T-helper 17 cell (primary cell): ENCODE data around the gene STAB2. TPM values are rescaled to one million over a fixed set of nuclear protein-coding genes. Genes with fewer than 3 reads are reported as not detected.

Experiments
- ATAC-seq: fragments of 150-1000 bp; cut with Tn5 transposase; 2 replicates; pipeline ENCODE4 v1.10.0; 2021; ENCODE audit warnings: mild to moderate bottlenecking, moderate library complexity
- DNase-seq, 3 donors: peaks; one replicate each; pipeline versions ENCODE4 v3.0.0 to v3.0.0-alpha.2; 2020 to 2021
- H3K9me3 ChIP-seq: one replicate; pipeline ENCODE4 v1.7.0; 2013; ENCODE audit warnings: low read length, mild to moderate bottlenecking; ENCODE audit not compliant: control insufficient read depth, poor library complexity, severe bottlenecking
- H3K27ac Mint-ChIP-seq: one replicate; pipeline ENCODE4 v1.8.0; 2022; ENCODE audit warnings: mild to moderate bottlenecking, moderate library complexity, mixed read lengths
- H3K27me3 Mint-ChIP-seq: one replicate; pipeline ENCODE4 v1.8.0; 2022; ENCODE audit warnings: mixed read lengths
- H3K36me3 Mint-ChIP-seq: one replicate; pipeline ENCODE4 v1.8.0; 2022; ENCODE audit warnings: low read depth, mixed read lengths
- H3K4me1 Mint-ChIP-seq: one replicate; pipeline ENCODE4 v1.8.0; 2022; ENCODE audit warnings: mild to moderate bottlenecking, mixed read lengths
- H3K4me3 Mint-ChIP-seq: one replicate; pipeline ENCODE4 v1.8.0; 2022; ENCODE audit warnings: mild to moderate bottlenecking, moderate library complexity, mixed read lengths
- total RNA-seq, 4 donors: library from RNA in 2 of 4; stranded (reverse) in 2 of 4; gene quantifications; one replicate each; pipeline ENCODE4 v1.2.3 and lab custom pipeline; 2022 to 2026

The STAB2 gene
- total RNA-seq, 2 donors from 2014 or later: not detected

DNA sequence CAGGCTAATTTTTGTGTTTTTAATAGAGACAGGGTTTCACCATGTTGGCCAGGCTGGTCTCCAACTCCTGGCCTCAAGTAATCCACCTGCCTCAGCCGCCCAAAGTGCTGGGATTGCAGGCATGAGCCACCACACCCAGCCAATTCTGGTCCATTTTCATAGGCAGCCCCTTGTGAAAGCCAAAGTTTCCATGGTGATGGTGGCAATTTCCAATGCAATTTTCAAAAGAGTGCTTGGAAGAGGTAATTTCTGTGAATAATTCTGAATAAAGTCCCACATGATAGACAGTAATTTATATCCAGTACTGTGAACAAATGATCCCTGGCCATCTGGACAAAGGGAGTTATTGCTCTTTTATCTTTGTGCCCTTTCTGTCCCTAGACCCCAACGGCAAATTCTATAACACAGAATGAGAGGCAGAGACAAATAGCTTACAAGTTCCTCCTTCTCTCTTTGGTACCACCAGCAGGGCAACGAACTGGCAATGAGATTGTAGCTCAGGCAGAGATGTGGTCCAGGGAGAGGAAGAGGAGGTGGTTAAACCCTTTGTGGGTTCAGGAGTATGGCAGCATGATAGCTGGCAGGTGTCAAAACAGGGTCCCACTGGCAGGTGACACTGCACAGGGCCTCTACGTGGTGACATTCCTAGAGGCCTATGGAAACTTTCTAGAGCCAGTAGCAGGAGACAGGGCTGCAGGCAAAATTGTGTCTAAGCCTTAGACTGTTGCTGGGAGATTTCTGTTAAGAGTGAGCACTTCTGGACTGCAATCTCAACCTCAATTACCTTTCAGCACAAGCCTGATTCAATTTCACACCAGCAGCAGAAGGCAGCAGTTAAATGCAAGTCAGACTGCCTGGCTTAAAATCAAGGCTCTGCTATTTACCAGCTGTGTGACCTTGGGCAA, 207.5 kb downstream of the STAB2 start:
- no peak overlapping the region for H3K27ac Mint-ChIP-seq
- no peak for DNase-seq

GRCh38 chr12:103798586-103798985, 211.5 kb downstream of the STAB2 start:
- DNase-seq (no peak), ATAC-seq (no peak)
- Mint-ChIP-seq H3K36me3 (peaks cover 7% of the 10 kb centered on the region), H3K4me1 (no peaks in the 10 kb centered on the region), H3K27me3 (no peaks in the 10 kb centered on the region), H3K4me3 (no peak overlapping the region), H3K27ac (no peak overlapping the region)
- H3K9me3 ChIP-seq: no peaks in the 10 kb centered on the region

More for the DNA sequence above, 207.5 kb downstream of the STAB2 start:
- H3K27me3 Mint-ChIP-seq: no peaks in the 10 kb centered on the region
- H3K4me1 Mint-ChIP-seq: peaks cover 2% of the 10 kb centered on the region
- H3K4me3 Mint-ChIP-seq: no peak overlapping the region
- H3K36me3 Mint-ChIP-seq: peaks cover 9% of the 10 kb centered on the region
- ATAC-seq: no peak
- no peaks in the 10 kb centered on the region for H3K9me3 ChIP-seq

DNA sequence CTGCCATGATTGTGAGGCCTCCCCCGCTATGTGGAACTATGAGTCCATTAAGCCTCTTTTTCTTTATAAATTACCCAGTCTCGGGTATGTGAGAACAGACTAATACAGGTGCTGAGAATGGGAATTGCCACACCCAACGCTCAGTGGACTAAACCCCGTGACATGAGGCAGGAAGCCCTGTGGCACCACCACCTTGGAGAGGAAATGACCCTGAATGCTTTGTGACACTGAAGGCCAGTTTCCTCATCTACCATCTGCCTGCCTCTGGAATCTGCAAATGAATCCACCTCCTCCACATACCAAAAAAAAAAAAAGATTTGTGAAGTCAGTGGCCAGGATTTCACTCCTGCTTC, 212.4 kb downstream of the STAB2 start:
- no peaks in the 10 kb centered on the region for H3K9me3 ChIP-seq
- ATAC-seq: no peak
- DNase-seq: no peak
- no peaks in the 10 kb centered on the region for H3K27me3 Mint-ChIP-seq
- H3K27ac Mint-ChIP-seq: no peak overlapping the region
- no peaks in the 10 kb centered on the region for H3K4me1 Mint-ChIP-seq
- peaks cover 11% of the 10 kb centered on the region for H3K36me3 Mint-ChIP-seq
- no peak overlapping the region for H3K4me3 Mint-ChIP-seq

GRCh38 chr12:103799857-103800771, 213.0 kb downstream of the STAB2 start:
- H3K9me3 ChIP-seq: no peaks in the 10 kb centered on the region
- ATAC-seq (no peak), DNase-seq (no peak)
- Mint-ChIP-seq H3K4me3 (no peak overlapping the region), H3K27ac (no peak overlapping the region), H3K36me3 (peaks cover 11% of the 10 kb centered on the region), H3K27me3 (no peaks in the 10 kb centered on the region), H3K4me1 (no peaks in the 10 kb centered on the region)

- Mint-ChIP-seq H3K4me3 (no peak overlapping the region), H3K27ac (no peak overlapping the region), H3K4me1 (peaks cover 4% of the 10 kb centered on the region), H3K27me3 (no peaks in the 10 kb centered on the region), H3K36me3 (peaks cover 13% of the 10 kb centered on the region)
- ATAC-seq: no peak
- DNase-seq: no peak
- H3K9me3 ChIP-seq: no peaks in the 10 kb centered on the region
Measured at GRCh38 chr12:103801709-103802585, 214.9 kb downstream of the STAB2 start.

GRCh38 chr12:103802586-103802886, 215.5 kb downstream of the STAB2 start:
- no peaks in the 10 kb centered on the region for H3K9me3 ChIP-seq
- Mint-ChIP-seq H3K27me3 (no peaks in the 10 kb centered on the region), H3K27ac (no peak overlapping the region), H3K4me1 (peaks cover 8% of the 10 kb centered on the region), H3K4me3 (no peak overlapping the region), H3K36me3 (peaks cover 16% of the 10 kb centered on the region)
- no peak for DNase-seq
- ATAC-seq: no peak

DNA sequence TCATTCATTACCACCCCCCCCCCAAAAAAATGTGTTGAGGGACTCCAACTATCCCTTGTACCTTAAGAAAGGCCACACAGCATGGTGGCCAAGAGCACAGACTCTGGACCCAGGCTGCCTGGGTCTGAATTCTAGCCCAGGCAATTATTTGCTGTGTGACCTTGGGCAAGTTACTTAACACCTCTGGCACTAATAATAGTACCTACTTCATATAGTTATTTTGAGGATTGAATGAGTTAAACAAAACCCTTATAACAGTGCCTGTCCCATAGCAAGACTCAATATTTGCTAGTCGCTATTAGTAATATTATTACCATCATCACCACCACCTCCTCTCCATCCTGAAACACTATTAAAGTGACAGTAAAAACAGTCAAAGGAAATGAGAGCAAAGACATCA, 216.8 kb downstream of the STAB2 start:
- Mint-ChIP-seq H3K4me1 (peaks cover 14% of the 10 kb centered on the region), H3K27ac (no peak overlapping the region), H3K4me3 (no peak overlapping the region), H3K27me3 (no peaks in the 10 kb centered on the region), H3K36me3 (peaks cover 18% of the 10 kb centered on the region)
- ATAC-seq (no peak), DNase-seq (no peak)
- H3K9me3 ChIP-seq: no peaks in the 10 kb centered on the region

DNA sequence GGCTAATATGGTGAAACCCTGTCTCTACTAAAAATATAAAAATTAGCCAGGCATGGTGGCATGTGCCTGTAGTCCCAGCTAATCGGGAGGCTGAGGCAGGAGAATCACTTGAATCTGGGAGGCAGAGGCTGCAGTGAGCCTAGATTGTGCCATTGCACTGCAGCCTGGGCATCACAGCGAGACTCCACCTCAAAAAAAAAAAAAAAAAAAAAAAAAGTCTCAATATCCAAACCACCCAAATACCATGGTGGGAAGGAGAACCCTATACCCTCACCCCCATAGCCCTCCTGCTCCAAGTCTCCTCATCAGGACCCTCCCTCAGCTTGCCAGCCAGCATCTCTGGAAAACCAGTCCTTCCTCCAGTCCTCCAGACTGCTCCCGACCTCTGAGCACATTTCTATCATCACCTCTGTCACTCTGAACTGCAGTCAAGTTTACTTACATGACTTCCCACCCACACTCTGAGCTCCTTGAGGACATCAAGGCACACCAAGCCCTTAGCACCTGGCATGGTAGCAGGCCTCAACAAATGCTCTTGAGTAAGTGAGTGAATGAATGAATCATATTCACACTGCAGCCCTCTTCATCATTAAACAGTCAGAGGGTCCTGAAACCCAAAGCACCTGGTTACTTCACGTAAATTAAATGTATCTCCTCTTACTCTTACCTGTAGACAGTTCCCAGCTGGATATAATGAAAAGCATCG, 218.7 kb downstream of the STAB2 start:
- H3K36me3 Mint-ChIP-seq: peaks cover 21% of the 10 kb centered on the region
- H3K4me1 Mint-ChIP-seq: peaks cover 14% of the 10 kb centered on the region
- DNase-seq: no peak
- no peak overlapping the region for H3K4me3 Mint-ChIP-seq
- no peak overlapping the region for H3K27ac Mint-ChIP-seq
- ATAC-seq: no peak
- no peaks in the 10 kb centered on the region for H3K27me3 Mint-ChIP-seq
- H3K9me3 ChIP-seq: no peaks in the 10 kb centered on the region

GRCh38 chr12:103806803-103807202, 219.7 kb downstream of the STAB2 start:
- Mint-ChIP-seq H3K4me3 (no peak overlapping the region), H3K36me3 (peaks cover 21% of the 10 kb centered on the region), H3K27me3 (no peaks in the 10 kb centered on the region), H3K27ac (no peak overlapping the region), H3K4me1 (peaks cover 14% of the 10 kb centered on the region)
- DNase-seq (no peak), ATAC-seq (no peak)
- H3K9me3 ChIP-seq: no peaks in the 10 kb centered on the region

GRCh38 chr12:103807561-103808238, 220.6 kb downstream of the STAB2 start:
- ATAC-seq (no peak), DNase-seq (no peak)
- H3K4me1 Mint-ChIP-seq: peaks cover 14% of the 10 kb centered on the region
- no peak overlapping the region for H3K4me3 Mint-ChIP-seq
- H3K36me3 Mint-ChIP-seq: peaks cover 21% of the 10 kb centered on the region
- H3K9me3 ChIP-seq: no peaks in the 10 kb centered on the region
- peak overlapping the region; percentile 77 for H3K27ac Mint-ChIP-seq
- H3K27me3 Mint-ChIP-seq: no peaks in the 10 kb centered on the region

DNA sequence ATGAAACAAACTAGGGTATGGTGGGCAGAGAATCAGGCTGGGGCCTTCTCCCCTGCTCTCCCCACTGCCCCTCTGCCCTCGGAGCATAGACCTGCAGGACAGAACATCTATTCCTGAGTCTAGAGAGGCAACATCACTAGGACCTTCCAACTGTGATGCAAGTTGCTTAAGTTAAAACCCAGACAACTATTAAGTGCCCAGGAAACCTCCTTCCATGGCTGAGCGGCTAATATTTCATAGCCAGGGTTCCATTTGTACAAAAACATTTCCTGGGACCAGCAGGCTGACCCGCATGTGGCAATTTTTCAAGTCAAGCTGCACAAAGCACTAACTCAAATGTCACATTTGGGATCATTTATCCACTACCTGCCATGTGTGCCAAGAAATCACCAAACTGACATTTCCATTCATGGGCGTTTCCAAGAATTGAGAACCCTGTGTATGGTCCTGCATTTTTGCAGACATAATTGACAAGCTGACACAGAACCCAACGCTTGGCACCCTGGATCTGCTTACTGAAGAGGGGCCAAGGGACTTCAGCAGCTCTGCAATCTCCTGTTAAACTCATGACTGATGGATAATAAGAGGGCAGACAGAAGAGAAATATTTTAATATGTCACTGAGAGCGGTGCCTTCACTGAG, 221.3 kb downstream of the STAB2 start:
- peaks cover 21% of the 10 kb centered on the region for H3K36me3 Mint-ChIP-seq
- peak overlapping the region; percentile 77 for H3K27ac Mint-ChIP-seq
- no peak for DNase-seq
- H3K4me1 Mint-ChIP-seq: peaks cover 14% of the 10 kb centered on the region
- H3K4me3 Mint-ChIP-seq: no peak overlapping the region
- H3K9me3 ChIP-seq: no peaks in the 10 kb centered on the region
- no peak for ATAC-seq
- no peaks in the 10 kb centered on the region for H3K27me3 Mint-ChIP-seq

DNA sequence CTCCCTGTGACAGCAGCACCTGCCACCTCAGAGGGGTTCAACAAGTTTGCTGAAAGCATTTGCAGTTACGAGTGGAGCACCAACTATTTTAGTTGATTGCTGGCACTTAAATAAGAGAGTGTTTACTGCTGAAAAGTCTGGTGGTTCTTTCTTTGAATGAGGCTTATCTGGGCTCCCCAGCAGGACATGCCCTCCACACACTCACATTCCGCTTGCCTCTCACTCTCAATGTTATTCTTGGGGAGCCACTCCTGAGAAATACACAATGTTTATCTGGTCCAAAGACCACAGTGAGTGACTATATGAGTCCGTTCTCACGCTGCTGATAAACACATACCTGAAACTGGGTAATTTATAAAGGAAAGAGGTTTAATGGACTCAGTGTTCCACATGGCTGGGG, 222.1 kb downstream of the STAB2 start:
- Mint-ChIP-seq H3K4me3 (no peak overlapping the region), H3K27ac (no peak overlapping the region), H3K27me3 (no peaks in the 10 kb centered on the region), H3K36me3 (peaks cover 21% of the 10 kb centered on the region), H3K4me1 (peaks cover 14% of the 10 kb centered on the region)
- DNase-seq (no peak), ATAC-seq (no peak)
- no peaks in the 10 kb centered on the region for H3K9me3 ChIP-seq
